ENCODE measurements around the gene GRHL1.
"Not testable (repeated sequence)": the region's sequence is repeated elsewhere in the genome, so short reads cannot be mapped to it uniquely, and the experiment has no call there.

GRHL1 gene, protein sequence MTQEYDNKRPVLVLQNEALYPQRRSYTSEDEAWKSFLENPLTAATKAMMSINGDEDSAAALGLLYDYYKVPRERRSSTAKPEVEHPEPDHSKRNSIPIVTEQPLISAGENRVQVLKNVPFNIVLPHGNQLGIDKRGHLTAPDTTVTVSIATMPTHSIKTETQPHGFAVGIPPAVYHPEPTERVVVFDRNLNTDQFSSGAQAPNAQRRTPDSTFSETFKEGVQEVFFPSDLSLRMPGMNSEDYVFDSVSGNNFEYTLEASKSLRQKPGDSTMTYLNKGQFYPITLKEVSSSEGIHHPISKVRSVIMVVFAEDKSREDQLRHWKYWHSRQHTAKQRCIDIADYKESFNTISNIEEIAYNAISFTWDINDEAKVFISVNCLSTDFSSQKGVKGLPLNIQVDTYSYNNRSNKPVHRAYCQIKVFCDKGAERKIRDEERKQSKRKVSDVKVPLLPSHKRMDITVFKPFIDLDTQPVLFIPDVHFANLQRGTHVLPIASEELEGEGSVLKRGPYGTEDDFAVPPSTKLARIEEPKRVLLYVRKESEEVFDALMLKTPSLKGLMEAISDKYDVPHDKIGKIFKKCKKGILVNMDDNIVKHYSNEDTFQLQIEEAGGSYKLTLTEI
- long read RNA-seq, donor 1, partial matches to known transcripts: 0 of 1 reads
- long read RNA-seq, donor 1, other reads (novel, unspliced or antisense): 0 of 1 reads
- long read RNA-seq, donor 2: 0 reads
- long read RNA-seq, donor 3: 0 reads
- long read RNA-seq, donor 4: 0 reads
- long read RNA-seq, donor 5: 0 reads
- long read RNA-seq, donor 6: 0 reads
- long read RNA-seq, donor 7, partial matches to known transcripts: 0 of 1 reads
- long read RNA-seq, donor 7, other reads (novel, unspliced or antisense): 0 of 1 reads
- long read RNA-seq, donor 8, partial matches to known transcripts: 0 of 1 reads
- long read RNA-seq, donor 8, other reads (novel, unspliced or antisense): 0 of 1 reads

DNA sequence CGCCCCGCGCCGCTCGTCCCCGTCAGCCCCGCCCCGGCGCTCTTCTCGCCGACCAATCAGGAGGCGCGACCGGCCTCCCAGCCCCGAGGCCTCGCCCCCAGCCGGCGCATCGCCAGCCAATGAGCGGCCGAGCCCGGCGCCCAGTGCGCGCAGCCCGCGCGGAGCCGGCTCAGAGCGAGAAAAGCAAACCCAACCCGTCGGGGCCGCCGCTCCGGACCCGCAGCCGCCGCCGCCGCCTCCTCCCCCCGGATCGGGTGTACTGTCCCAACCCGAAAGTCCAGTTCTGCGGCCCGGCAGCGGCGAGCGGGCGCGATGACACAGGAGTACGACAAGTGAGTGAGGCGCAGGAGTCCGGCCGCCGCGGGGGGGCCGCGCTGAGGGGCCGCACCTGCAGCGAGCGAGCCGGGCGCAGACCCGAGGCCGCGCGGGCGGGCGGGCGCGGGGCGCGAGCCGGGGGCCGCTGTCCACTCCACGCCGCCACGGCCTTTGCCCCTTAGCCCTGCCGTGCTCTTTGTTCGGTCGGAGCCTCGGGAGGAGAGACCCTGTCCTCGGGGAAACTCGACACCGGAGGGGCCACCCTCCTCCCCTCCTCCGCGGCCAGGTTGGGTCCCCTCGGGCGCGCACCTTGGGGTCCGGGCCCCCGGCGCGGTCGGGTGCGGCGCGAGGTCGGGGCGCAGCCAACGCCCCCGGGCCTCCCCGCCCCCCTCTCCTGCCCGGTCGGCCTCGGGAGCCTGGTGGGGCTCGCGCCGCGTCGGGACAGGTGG, at the start of gene GRHL1:
TSS of gene GRHL1 (plus strand) at position 172 of the 764 bp plus-strand sequence. CDS start at position 313, 141 bp downstream.
- peak; percentile 96 for DNase-seq

DNA sequence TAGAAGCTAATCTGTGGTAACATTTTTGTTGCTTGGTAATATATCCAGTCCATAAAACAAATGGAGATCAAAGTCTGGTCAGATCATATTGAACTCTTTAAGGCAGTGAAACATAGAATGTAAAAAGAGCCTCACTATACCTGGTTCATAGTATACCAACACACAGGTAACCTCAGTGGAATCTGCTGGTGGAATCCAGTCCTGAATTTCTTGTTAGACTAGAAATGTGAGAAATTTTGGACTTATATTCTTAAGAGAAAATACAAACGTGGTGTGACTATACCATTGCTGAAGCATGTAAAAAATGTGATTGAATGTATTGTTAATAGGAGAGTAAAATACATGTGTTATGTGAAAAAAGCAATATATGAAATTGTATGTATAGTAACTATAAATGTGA, 46.1 kb upstream of the GRHL1 start:
- DNase-seq: no peak

DNA sequence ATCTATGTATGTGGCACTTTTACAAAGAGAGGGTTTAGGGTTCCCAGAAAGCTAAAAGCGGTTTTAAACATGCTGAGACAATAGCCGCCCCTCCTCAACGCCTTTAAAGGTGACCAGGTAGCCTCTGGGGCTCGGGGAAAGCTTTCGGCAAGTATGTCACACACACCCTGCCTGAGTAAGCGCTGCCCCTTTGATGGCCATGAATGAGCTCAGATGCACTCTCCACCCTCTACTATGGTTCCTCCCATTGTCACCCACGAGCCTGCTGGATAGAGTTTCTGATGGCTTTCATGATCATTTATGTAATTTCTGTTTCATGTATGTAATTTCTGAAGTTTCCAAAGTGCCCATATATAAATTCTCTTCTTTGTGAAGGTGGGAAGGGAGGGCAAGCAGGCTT, 44.1 kb upstream of the GRHL1 start:
- DNase-seq: no peak

DNA sequence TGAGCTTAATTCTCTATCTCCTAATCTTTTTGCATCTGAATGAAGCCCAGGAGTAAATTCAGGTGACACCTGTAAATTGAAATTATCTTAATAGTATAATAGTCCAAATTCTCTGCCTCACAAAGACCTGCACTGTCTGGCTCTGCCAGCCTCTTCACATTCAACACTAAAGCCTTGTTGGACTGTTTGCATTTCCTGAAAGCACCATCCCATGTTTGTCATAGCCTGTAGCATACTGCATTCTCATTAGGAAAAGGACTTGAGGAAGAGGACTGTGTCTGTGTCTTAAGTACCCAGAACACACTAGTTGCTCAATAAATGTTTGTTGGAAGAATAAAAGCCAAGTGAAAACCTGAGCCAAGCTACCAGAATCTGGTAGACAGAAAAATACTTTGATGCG, 42.9 kb upstream of the GRHL1 start:
- no peak for DNase-seq

DNA sequence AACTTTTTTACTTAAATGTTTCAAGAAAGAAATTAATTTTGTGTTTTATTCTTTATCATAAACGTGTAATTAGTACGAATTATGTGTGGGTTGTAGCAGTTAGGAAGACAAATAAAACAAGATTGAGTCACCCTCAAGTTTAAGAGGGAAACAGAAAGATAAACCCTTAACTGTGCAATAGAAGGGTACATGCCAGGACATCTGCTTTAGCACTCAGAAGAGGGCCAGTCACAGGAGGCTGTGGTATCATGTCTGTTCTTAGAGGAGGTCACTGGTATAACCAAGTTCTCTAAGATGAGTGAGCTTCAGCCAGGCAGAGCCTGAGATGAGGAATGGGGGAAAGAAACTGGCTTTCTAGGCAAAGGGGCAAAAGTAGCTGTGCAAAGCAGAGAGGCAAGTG, 42.4 kb upstream of the GRHL1 start:
- DNase-seq: no peak

DNA sequence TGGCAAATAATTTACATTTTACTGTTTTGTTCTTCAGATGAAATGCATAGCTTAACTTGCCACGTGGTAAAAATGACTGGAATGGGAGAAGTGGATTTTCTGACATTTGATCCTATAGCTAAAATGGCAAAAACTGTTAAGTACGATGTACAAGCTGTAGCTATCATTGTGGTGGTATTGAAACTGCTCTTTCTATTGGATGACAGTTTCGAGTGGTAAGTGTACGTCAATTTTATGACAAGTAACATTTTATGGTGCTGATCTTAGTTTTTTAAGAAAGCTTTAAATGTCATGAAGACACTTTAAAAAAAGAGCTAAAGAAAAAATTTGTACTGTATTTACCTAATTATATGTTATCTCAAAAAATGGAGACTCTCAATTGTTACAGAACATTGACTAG, 40.8 kb upstream of the GRHL1 start:
- no peak for DNase-seq

DNA sequence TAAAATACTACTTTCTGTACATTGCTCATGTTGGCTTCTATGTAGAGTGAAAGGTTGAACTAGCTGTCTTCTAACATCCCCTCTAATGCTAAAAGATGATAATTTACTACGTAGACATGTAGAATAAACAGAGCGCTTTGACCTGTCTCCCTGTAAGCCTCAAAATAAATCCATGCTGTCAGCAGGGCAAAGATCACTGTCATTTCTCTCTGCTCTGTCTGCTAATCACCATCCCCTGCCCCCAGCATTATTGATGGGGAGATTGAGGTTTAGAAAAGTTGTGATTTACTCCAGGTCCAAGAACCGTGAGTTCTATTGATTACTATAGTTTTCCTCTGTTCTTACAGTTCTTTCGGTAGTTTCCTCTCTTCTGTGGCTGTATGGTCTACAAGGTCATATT, 39.0 kb upstream of the GRHL1 start:
- no peak for DNase-seq

DNA sequence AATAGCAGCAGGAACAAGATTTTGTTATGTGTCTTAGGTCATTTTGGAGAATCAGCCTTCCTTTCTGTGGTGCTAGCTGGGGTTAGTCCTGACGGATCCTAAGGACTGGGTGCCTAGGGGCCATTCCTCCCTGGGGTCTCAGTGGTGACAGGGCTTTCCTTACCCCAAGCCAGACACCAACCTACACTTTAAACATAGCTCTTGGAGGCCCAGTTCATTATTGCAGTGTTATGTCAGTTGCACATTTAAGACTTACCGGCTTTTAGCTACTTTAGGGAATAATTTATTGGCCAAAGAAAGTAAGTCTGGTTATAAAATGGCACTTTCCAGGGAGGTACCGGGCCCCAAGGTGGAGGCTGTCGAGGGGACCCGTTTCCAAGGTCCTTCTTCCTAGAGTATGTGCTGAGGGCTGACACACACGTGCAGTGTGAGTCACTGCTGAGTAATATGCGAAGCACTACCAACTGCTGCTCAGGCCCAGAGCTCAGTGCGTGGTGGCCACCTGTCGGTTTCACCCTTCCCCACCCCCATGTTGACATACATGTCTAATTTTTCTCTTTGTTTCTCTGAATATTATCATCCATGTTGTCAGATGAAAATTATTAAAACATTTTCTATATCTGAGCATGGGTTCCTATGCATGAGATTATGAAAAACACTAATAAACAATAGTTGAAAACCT, 37.0 kb upstream of the GRHL1 start:
- no peak for DNase-seq

DNA sequence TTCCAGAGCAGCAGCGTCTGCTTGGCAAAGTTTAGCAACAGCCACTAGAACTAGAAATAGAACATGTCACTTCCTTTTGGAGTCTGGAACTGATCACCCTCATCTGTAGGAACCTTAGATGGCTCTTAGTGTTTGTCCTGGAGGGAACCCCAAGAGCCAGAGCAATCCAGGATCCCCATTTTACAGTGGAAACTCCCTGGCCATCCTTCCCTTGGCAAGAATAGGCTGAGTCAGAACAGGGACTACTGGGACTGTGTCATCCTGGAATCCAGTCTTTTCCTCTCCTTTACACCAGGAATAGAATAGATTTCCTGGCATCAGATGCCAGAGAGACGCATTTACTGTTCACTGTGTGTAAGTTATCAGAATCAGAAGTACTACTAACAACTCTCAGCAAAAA, 33.2 kb upstream of the GRHL1 start:
- no peak for DNase-seq

DNA sequence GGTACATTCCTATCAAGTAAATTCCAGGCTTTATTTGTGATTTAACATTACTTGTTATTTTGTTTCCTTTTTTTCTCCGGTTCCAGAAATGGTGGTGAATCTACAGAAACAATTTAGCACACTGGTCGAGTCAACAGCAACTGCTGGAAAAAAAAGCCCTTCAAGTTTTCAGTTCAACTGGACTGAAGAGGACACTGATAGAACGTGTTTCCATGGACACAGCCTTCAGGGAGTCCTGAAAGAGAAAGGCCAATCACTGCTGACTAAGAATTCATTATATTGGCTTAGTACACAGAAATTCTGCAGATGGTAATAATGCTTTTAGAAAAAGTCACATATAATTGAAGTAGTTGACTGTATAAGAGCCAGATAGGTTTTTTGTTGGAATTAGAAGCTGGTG, 32.0 kb upstream of the GRHL1 start:
- no peak for DNase-seq

DNA sequence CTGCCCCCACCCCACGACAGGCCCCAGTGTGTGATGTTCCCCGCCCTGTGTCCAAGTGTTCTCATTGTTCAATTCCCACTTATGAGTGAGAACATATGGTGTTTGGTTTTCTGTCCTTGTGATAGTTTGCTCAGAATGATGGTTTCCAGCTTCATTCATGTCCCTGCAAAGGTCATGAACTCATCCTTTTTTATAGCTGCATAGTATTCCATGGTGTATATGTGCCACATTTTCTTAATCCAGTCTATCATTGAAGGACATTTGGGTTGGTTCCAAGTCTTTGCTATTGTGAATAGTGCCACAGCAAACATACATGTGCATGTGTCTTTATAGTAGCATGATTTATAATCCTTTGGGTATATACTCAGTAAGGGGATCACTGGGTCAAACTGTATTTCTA, 24.5 kb upstream of the GRHL1 start:
- DNase-seq: not testable (repeated sequence)

DNA sequence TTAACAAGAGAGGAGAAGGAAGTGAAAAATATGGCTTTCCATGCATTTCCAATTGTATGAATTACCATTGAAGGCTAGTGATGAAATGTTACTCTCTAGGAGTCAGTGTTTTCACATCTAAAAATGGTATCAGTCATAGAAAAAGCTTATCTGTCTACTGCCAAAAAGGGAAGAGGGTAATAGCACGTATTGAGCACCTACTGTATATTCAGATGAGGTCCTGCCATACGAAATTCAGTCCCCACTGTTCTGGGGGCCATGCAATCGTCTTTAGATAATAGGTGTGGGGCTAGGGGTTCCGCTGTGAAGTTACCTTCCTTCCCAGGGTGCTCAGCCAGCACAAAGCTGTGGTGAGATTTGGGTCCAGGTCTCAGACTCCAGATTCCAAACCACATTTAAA, 14.2 kb upstream of the GRHL1 start:
- no peak for DNase-seq

DNA sequence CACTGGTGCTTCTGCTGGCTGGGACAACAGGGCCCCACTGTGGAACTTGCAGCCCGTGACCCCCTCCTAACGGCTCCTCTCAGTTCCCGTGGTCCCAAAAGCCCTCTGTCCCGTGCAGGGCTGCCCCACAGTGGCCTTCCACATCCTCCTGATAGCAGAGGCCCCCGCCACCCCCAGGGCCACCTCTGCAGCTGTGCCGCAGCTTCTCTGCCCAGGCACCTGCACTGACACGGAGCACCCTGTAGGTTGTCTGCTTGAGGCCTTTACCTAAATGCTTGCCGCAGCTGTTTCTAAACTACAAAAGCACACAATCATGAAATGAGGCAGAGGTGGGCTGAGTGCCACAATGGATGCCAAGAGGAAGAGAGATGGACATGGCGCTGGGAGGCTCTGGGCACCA, 13.5 kb upstream of the GRHL1 start:
- DNase-seq: no peak

DNA sequence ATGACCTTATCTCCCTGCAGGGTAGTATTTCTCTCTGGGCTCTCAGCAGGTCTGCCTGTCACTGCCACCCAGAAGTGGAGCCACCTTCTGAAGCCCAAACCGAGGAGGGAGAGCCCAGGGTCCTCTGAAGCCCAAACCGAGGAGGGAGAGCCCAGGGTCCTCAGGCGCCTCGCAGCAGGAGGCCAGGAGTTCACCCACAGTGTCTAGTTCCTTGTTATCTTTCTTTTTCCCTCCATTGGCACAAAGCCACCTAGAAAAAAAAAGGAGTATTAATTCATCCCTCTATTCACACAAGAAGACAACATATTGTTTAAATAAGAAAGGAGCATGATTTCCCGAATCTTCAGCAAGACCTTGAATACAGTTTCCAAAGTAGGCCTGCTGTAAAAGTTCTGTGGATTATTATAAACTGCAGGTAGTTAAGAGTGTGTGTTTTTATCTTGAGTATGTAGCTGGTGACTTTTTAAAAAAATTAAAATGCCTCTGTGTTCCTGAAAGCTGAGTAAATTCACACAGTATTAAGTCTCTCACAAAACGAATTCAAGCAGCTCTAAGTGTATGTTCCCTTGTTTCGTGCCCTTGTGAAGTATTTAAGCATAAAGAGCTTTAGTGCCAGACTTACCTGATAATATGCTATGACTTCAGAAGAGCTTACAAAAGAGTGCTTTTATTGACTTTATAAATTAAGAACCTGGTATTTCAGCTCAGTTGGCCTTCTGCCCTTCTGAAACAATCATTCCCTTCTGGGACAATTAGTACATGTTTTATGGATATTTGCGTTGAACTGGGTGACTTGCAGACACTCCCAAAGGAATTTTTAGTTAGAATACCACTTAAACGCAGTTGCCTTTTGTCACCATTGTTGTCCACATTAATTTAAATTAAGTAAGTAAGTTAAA, 11.7 kb upstream of the GRHL1 start:
- DNase-seq: no peak

DNA sequence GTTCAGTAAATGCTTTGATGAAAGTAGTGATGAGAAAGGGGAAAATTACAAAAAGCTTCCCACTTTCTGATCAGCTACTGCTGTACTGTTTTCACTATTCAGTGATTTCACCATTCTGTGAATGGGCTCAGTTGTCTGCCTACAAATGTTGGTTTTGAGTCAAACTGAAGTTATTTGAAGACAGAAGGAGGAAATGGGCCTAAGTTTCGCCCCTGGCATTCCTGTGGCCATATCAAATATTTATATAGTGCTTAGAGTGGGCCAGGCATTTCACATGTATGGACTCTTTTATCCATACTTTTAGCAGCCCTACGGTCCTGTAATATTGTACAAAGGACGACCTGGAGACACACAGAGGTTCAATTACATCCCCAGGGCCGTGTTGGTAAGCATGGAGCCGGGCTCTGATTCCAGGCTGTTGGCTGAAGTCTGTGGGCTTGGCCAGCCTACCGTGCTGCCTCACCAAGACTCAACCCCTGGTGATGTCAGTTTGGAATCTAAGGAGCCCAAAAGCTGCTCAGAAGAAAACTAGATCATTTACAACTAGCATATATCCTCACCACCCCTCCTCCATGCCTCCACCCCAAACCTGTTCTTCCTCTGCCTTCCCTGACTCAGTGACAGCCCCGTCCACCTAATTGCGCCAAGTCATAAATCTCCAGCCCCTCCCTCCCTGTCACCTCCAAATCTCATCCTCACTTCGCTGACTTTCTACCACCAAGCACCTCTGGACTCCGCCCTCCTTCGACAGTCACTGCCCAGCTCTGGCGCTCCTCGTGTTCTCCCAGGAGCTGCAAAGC, 10.1 kb upstream of the GRHL1 start:
- DNase-seq: no peak

DNA sequence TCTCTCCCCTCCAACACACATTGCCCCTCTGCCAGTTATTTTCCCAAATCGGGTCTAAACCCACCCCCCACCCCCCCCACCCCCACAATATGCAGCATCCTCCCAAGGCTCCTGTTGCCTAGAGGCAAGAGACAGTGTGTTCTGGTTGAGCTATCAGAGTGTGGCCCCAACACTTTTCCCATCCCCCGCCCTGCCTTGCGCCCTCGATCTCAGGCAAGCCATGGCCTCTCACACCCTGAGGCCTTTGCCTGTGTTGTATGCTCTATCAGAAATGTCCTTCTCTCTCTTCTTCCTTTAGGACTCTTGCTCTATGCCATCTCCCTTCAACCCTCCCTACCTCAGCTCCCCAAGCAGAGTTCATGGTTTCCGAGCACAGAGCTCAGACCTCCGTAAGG, 9.5 kb upstream of the GRHL1 start:
- DNase-seq: no peak

DNA sequence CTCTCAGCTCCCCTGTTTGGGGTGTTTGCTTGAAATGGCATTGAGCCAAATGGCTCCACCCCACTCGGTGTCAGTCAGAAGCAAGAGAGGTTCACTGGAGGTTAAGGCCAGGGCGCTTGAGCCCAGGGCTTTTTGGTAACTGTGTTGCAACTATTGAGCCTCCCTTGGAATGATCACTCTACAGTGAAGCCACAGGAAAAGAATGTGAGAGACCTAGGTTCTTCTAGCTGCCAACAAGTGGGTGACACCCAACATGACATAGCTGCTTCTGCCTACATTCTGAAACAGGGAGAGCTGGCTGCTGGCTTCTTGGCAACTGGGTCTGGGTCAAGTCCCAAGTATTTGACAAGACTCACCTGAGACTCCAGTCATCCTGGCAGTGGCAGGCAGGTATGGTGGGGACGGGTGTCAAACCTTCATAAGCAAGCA, 7.1 kb upstream of the GRHL1 start:
- DNase-seq: no peak

DNA sequence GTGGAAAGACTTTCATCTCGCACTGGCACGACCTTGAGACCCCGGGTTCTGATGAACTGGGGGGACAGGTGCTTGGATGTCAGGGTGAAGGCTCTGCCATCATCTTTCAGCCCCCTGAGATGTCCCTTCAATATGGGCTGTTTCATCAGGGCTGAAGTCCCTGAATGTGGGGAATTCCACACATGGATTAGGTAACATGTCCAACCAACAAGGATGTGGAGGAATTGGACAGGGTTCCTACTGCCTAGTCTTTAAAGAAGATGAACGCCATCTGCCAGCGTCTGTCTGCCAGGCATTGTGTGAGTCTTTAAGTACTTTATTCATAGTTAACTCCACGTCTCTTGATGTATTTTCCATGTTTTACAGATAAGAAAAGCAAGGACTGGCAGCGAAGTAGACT, 5.9 kb upstream of the GRHL1 start:
- no peak for DNase-seq

DNA sequence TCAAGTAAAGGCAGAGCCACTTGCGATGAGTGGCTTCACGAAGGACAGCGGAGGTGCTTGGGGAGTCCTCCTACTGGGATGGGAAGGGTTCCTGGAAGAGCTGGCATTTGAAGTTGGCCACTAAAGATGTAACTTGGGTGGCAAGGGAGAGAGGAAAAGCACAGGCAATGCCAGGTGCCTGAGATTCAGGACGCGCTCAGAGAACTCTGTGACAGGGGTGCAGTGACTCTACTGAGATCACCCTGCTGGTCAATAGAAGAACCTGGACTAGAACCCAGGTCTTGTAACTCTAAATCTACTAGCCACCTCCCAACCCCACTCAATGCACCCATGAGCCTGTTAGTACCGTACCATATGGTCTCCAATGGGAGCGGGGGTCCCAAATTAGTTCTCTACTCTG, 5.4 kb upstream of the GRHL1 start:
- DNase-seq: no peak

DNA sequence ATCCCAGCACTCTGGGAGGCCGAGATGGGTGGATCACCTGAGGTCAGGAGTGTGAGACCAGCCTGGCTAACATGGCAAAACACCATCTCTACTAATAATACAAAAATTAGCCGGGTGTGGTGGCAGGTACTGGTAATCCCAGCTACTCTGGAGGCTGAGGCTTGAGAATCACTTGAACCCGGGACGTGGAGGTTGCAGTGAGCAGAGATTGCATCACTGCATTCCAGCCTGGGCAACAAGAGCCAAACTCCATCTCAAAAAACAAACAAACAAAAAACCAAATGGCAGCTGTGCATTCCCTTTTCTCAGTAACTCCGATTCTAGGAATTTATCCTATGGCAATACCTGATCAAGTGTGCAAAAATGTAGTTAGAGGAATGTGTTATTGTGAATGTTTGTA, 4.7 kb upstream of the GRHL1 start:
- DNase-seq: no peak
